Spinal cord (tissue), 10 donors: ENCODE measurements around the gene TMEM229A. TPM values are rescaled to one million over a fixed set of nuclear protein-coding genes. Genes with fewer than 3 reads are reported as not detected.
"Not testable (repeated sequence)": the region's sequence is repeated elsewhere in the genome, so short reads cannot be mapped to it uniquely, and the experiment has no call there.

Source experiments
- DNase-seq, 6 donors: peaks; one replicate each; pipeline versions ENCODE4 v3.0.0 to v3.0.0-alpha.2; 2013 to 2015; ENCODE audit warnings: low spot score in 6 of 6, low read depth in 4 of 6
- H3K27ac ChIP-seq: one replicate; pipeline ENCODE4 v1.5.1; 2013; ENCODE audit warnings: low read depth, low read length, control low read depth
- H3K27me3 ChIP-seq: one replicate; pipeline ENCODE4 v1.6.1; 2013; ENCODE audit warnings: low read length; ENCODE audit not compliant: control insufficient read depth, insufficient read depth
- H3K36me3 ChIP-seq: one replicate; pipeline ENCODE4 v1.6.1; 2013; ENCODE audit warnings: low read length; ENCODE audit not compliant: control insufficient read depth, insufficient read depth
- H3K4me1 ChIP-seq: one replicate; pipeline ENCODE4 v1.6.1; 2013; ENCODE audit warnings: low read length; ENCODE audit not compliant: control insufficient read depth, insufficient read depth
- H3K4me3 ChIP-seq: one replicate; pipeline ENCODE4 v1.5.1; 2013; ENCODE audit warnings: low read depth, low read length, control low read depth
- H3K9me3 ChIP-seq: one replicate; pipeline ENCODE4 v1.6.1; 2013; ENCODE audit warnings: low read length; ENCODE audit not compliant: control insufficient read depth, insufficient read depth
- WGBS: methylation state at CpG from one replicate; pipeline ENCODE4 v1.1.5; 2013; ENCODE audit warnings: missing lambda C conversion rate; ENCODE audit not compliant: insufficient coverage; 5-methylcytosine and 5-hydroxymethylcytosine counted together
- polyA plus RNA-seq, 2 donors: library from polyadenylated mRNA; unstranded; fragments of 120-200 nt; gene quantifications; one replicate each; pipeline ENCODE4 v1.2.1, GENCODE V29; 2013; ENCODE audit not compliant: insufficient read length in 2 of 2
- total RNA-seq, 2 donors: library from RNA; depleted of rRNA in 1 of 2; stranded (reverse); fragments of 120-200 nt in 1 of 2; fragments of >200 nt in 1 of 2; gene quantifications; one replicate each; pipeline versions ENCODE4 v1.2.3 to v1.2.4, GENCODE V29; 2013 to 2014
- donor health status: healthy.

TMEM229A gene
- total and polyA plus RNA-seq, 4 donors: 0.55 to 5.5 (median 2.9) TPM

DNA sequence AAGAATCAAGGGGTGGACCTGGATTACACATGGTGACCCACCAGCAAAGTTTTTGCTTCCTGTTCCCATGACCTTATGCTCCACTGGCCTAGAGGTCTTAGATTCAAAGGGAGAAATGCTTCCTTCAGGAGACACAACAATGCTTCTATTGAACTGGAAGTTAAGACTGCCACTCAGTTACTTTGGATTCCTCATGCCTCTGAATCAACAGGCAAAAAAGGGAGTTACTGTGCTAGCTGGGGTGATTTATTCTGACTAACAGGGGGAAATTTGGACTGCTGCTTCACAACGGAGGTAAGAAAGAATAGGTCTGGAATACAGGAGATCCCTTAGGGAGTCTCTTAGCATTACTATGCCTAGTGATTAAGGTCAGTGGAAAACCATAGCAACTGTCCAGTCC lies 10.3 kb downstream of the TMEM229A start:
- Histone ChIP-seq H3K9me3 (no peaks in the 10 kb centered on the region), H3K36me3 (no peaks in the 10 kb centered on the region), H3K4me3 (no peak overlapping the region), H3K27me3 (no peaks in the 10 kb centered on the region), H3K27ac (no peak overlapping the region), H3K4me1 (no peaks in the 10 kb centered on the region)
- peak in 1 of 6 donors; percentile 9 for DNase-seq
- WGBS: no CpG with 5 or more reads among the region's 1 CpG

DNA sequence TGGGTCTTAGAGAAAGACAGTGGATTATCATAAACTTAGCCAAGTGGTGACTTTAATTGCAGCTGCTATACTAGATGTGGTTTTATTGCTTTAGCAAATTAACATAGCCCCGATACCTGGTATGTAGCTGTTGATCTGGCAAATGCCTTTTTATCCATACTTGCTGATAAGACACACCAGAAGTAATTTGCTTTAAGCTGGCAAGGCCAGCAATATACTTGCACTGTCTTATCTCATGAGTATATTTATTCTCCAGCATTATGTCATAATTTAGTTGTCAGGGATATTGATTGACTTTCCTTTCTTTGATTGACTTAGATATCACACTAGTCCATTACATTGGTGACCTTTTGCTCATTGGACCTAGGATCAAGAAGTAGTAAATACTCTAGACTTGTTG lies 12.8 kb downstream of the TMEM229A start:
- no CpG with 5 or more reads among the region's 1 CpG for WGBS
- no peaks in the 10 kb centered on the region for H3K9me3 ChIP-seq
- no peaks in the 10 kb centered on the region for H3K4me1 ChIP-seq
- no peaks in the 10 kb centered on the region for H3K27me3 ChIP-seq
- no peak overlapping the region for H3K27ac ChIP-seq
- H3K4me3 ChIP-seq: no peak overlapping the region
- no peaks in the 10 kb centered on the region for H3K36me3 ChIP-seq
- no peak for DNase-seq

DNA sequence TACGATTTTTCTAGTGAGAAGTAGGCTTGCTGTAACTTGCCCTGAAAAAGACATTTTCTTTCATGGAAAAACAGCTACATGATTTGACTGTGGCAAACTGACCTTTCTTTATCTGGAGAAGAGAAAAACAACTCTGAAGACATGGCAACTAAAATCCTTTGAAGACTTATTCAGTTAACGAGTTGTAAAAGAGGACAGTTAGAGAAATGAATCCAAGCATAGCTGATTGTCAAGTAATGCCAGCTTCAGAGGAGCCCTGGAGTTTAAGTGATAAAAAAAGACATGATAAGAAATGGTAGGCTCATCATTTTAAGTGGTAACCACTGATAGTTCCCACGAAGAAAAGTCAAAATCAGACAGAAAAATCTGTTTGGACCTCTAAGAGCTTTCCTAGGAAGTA lies 19.6 kb downstream of the TMEM229A start:
- DNase-seq: no peak
- no peaks in the 10 kb centered on the region for H3K27me3 ChIP-seq
- H3K4me1 ChIP-seq: no peaks in the 10 kb centered on the region
- H3K36me3 ChIP-seq: no peaks in the 10 kb centered on the region
- no peaks in the 10 kb centered on the region for H3K9me3 ChIP-seq
- 39% methylated on average over 2 of the region's 3 CpGs for WGBS
- no peak overlapping the region for H3K27ac ChIP-seq
- H3K4me3 ChIP-seq: no peak overlapping the region

DNA sequence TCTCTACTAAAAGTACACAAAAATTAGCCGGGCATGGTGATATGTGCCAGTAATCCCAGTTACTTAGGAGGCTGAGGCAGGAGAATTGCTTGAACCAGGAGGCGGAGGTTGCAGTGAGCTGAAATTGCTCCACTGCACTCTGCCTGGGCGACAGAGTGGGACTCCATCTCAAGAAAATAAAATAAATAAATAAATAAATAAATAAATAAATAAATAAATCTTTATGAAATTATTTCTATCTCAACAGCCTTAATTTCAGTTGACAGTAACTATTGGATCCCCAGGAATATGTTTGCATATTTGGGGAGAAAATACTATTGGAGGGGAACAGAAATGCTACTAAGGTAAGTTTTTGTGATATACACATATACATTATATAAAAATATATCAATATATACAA lies 20.0 kb downstream of the TMEM229A start:
- Histone ChIP-seq H3K4me3 (no peak overlapping the region), H3K27ac (no peak overlapping the region), H3K9me3 (no peaks in the 10 kb centered on the region), H3K36me3 (no peaks in the 10 kb centered on the region), H3K4me1 (no peaks in the 10 kb centered on the region), H3K27me3 (no peaks in the 10 kb centered on the region)
- WGBS: 100% methylated on average over 1 of the region's 3 CpGs
- DNase-seq: no peak

DNA sequence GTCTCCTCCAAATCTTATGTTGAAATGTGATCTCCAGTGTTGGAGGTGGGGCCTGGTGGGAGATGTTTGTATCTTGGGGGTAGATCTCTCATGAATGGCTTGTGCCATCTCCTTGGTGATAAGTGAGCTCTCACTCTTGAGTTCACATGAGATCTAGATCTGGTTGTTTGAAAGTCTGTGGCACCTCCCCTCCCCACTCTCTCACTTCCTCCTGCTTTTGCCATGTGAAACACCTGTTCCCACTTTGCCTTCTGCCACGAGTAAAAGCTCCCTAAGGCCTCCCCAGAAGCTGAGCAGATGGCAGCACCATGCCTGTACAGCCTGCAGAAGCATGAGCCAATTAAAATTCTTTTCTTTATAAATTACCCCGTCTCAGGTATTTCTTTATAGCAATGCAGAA lies 23.5 kb downstream of the TMEM229A start:
- Histone ChIP-seq H3K9me3 (no peaks in the 10 kb centered on the region), H3K27me3 (no peaks in the 10 kb centered on the region), H3K36me3 (no peaks in the 10 kb centered on the region), H3K27ac (no peak overlapping the region), H3K4me1 (no peaks in the 10 kb centered on the region), H3K4me3 (no peak overlapping the region)
- 57% methylated on average over 1 of the region's 2 CpGs for WGBS
- DNase-seq: no peak

DNA sequence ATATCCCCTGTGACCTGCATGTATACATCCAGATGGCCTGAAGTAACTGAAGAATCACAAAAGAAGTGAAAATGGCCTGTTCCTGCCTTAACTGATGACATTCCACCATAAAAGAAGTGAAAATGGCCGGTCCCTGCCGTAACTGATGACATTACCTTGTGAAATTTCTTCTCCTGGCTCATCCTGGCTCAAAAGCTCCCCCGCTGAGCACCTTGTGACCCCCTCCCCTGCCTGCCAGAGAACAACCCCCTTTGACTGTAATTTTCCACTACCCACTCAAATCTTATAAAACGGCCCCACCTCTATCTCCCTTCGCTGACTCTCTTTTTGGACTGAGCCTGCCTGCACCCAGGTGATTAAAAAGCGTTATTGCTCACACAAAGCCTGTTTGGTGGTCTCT lies 24.6 kb downstream of the TMEM229A start:
- whole genome bisulfite sequencing: 83% methylated on average over 6 of the region's 6 CpGs
- not testable (repeated sequence) for H3K4me1 ChIP-seq

DNA sequence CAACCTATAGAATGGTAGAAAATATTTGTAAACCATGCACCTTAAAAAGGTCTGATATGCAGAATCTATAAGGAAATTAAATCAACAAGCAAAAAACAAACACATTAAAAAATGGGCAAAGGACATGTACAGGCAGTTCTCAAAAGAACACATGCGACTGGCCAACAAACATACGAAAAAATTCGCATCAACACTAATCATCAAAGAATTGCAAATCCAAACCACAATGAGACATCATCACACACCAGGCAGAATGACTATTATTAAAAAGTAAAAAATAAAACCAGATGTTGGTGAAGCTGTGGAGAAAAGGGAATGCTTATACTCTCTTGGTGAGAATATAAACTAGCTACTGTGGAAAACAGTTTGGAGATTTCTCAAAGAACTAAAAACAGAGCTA lies 33.2 kb downstream of the TMEM229A start:
- WGBS: no CpG with 5 or more reads among the region's 3 CpGs
- Histone ChIP-seq H3K9me3 (no peaks in the 10 kb centered on the region), H3K4me3 (no peak overlapping the region), H3K4me1 (no peaks in the 10 kb centered on the region), H3K27ac (no peak overlapping the region), H3K27me3 (no peaks in the 10 kb centered on the region), H3K36me3 (no peaks in the 10 kb centered on the region)
- no peak for DNase-seq

More for the DNA sequence above, 24.6 kb downstream of the TMEM229A start:
- not testable (repeated sequence) for DNase-seq, H3K27me3 ChIP-seq, H3K9me3 ChIP-seq, H3K27ac ChIP-seq, H3K36me3 ChIP-seq, H3K4me3 ChIP-seq

DNA sequence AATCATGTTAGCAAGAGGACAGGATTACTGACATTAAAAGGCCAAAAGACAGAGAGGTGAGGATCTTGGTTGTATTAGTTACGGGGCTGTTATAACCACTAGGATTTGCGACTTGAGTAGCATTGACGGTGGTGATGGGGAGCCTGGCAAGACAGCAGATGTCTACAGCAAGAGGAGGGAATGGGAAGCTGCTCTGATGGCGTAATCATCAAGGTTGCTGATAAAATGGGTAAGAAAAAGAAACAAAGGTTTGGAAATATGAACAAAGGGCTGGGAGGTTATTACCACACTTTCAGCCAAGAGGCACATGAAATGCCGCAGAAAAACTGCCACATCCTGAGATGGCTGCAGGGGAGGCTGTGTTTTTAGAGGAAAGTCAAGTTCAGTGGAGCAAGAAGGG lies 33.9 kb downstream of the TMEM229A start:
- WGBS: 93% methylated on average over 5 of the region's 5 CpGs
- no peak for DNase-seq
- H3K4me3 ChIP-seq: no peak overlapping the region

DNA sequence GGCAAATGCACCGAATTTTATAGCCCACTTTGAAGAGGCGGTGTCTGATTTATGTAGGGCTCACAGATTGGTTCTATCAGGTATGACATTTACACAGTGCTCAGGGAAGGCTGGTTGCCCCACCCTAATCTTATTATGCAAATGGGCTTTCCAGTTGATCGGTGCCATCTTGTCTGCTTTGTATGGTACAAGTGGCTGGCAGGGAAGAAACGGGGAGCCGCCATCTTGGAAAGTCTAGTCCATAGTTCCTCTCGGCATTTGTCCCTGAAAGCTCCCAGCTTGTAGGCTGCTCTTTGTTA lies 36.6 kb downstream of the TMEM229A start:
- no peak for DNase-seq
- Histone ChIP-seq H3K4me3 (no peak overlapping the region), H3K27me3 (no peaks in the 10 kb centered on the region), H3K9me3 (no peaks in the 10 kb centered on the region), H3K36me3 (no peaks in the 10 kb centered on the region), H3K4me1 (no peaks in the 10 kb centered on the region), H3K27ac (no peak overlapping the region)
- 100% methylated on average over 2 of the region's 6 CpGs for WGBS

More for the DNA sequence above, 33.9 kb downstream of the TMEM229A start:
- Histone ChIP-seq H3K4me1 (no peaks in the 10 kb centered on the region), H3K27me3 (no peaks in the 10 kb centered on the region), H3K27ac (no peak overlapping the region), H3K36me3 (no peaks in the 10 kb centered on the region), H3K9me3 (no peaks in the 10 kb centered on the region)

DNA sequence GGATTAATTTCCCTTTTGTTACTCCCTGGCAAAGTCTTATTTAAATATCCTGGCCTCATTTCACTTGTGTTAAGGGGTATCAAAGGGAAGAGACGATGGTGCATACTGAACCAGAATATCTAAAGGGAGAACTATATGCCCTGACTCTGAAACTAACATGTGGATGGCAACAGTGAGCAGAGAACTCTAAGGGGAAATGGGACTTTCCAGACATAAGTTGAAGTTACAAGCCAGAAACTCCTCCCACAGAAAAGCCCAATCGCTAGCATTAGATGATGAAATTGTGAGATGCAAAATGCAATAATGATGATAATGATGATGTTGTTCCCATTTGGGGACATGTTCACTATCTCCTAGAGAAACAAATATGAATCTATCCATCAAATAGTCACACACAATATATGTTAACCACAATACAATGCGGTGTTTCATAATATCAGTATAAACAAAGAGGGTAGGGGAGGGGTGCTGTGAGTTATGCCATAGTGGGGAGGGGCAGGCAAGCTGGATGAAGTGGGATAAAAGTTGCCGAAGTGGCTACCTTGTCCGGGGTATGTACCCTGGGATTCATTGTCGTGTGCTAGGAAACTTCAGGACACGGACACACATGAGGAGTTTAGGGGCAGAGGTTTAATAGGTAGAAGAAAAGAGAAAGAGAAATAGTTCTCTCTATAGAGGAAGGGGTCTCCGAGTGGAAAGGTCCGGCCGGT lies 37.1 kb downstream of the TMEM229A start:
- no peak overlapping the region for H3K27ac ChIP-seq
- no peaks in the 10 kb centered on the region for H3K36me3 ChIP-seq
- no peaks in the 10 kb centered on the region for H3K27me3 ChIP-seq
- 94% methylated on average over 7 of the region's 10 CpGs for WGBS
- DNase-seq: no peak
- no peaks in the 10 kb centered on the region for H3K9me3 ChIP-seq
- no peaks in the 10 kb centered on the region for H3K4me1 ChIP-seq
- no peak overlapping the region for H3K4me3 ChIP-seq
